DND-41 (cell line): ENCODE measurements around the gene ZSCAN26.

Experiments used
- ATAC-seq: fragments of 200-7000 bp; cut with Tn5 transposase; 3 replicates; pipeline ENCODE4 v1.9.1; 2021; ENCODE audit warnings: low read depth; ENCODE audit not compliant: insufficient read depth
- DNase-seq: peaks from one replicate; pipeline ENCODE4 v3.0.0-alpha.2; 2020
- H2AFZ ChIP-seq: 2 replicates; pipeline ENCODE4 v1.6.0; 2012; ENCODE audit warnings: low read depth, low read length
- H3K27ac ChIP-seq: 2 replicates; pipeline ENCODE4 v1.5.1; 2012; ENCODE audit warnings: low read length, inconsistent platforms
- H3K27me3 ChIP-seq: fragments of 200-600 bp; sonication (generic); 2 replicates; pipeline ENCODE4 v1.6.0; 2012; ENCODE audit warnings: low read length, mild to moderate bottlenecking, inconsistent platforms; ENCODE audit not compliant: insufficient read depth, poor library complexity
- H3K36me3 ChIP-seq: 2 replicates; pipeline ENCODE4 v1.5.1; 2012; ENCODE audit warnings: low read length, inconsistent platforms; ENCODE audit not compliant: insufficient read depth
- H3K4me1 ChIP-seq: 2 replicates; pipeline ENCODE4 v1.5.1; 2012; ENCODE audit warnings: mild to moderate bottlenecking, low read length; ENCODE audit not compliant: insufficient read depth
- H3K4me2 ChIP-seq: 2 replicates; pipeline ENCODE4 v1.6.0; 2012; ENCODE audit warnings: mild to moderate bottlenecking, moderate library complexity, low read length, inconsistent platforms; ENCODE audit not compliant: insufficient read depth
- H3K4me3 ChIP-seq, 2 experiments: fragments of 200-600 bp in 1 of 2; shearing (Covaris generic) in 1 of 2; 2 replicates each; pipeline ENCODE4 v1.5.1; 2012 to 2016; ENCODE audit warnings: inconsistent platforms in 2 of 2, low read length in 2 of 2, mild to moderate bottlenecking in 2 of 2, low read depth in 1 of 2, moderate library complexity in 1 of 2
- H3K79me2 ChIP-seq: 2 replicates; pipeline ENCODE4 v1.6.0; 2012; ENCODE audit warnings: low read length, inconsistent platforms; ENCODE audit not compliant: insufficient read depth
- H3K9ac ChIP-seq: 2 replicates; pipeline ENCODE4 v1.6.0; 2012; ENCODE audit warnings: low read depth, mild to moderate bottlenecking, inconsistent platforms, low read length, moderate library complexity
- H3K9me3 ChIP-seq: 2 replicates; pipeline ENCODE4 v1.5.1; 2012; ENCODE audit warnings: low read length, moderate library complexity, mild to moderate bottlenecking, inconsistent platforms; ENCODE audit not compliant: insufficient read depth, severe bottlenecking
- H4K20me1 ChIP-seq: 2 replicates; pipeline ENCODE4 v1.6.0; 2012; ENCODE audit warnings: low read length; ENCODE audit not compliant: insufficient read depth
- CTCF ChIP-seq: IDR thresholded peaks from 2 replicates; pipeline ENCODE4 v1.5.1; 2012; ENCODE audit warnings: borderline replicate concordance, low read length, moderate library complexity, mild to moderate bottlenecking; ENCODE audit not compliant: poor library complexity, severe bottlenecking; ENCODE audit errors: extremely low read depth
- EZH2 ChIP-seq: IDR thresholded peaks from 3 replicates; pipeline ENCODE4 v1.6.1; 2012; ENCODE audit warnings: borderline replicate concordance, low read depth, mild to moderate bottlenecking, moderate library complexity, low read length, inconsistent platforms; ENCODE audit not compliant: severe bottlenecking

Gene ZSCAN26

GRCh38 chr6:28263922-28264321 is 3.0 kb upstream of the ZSCAN26 start:
- no peak overlapping the region for H2AFZ ChIP-seq

GRCh38 chr6:28264834-28265401 is 2.0 kb upstream of the ZSCAN26 start:
- H3K79me2 ChIP-seq: peaks cover 23% of the 10 kb centered on the region
- no peaks in the 10 kb centered on the region for H3K27me3 ChIP-seq
- DNase-seq (no peak), ATAC-seq (no peak)
- H3K36me3 ChIP-seq: no peaks in the 10 kb centered on the region
- H3K4me2 ChIP-seq: no peak overlapping the region
- H4K20me1 ChIP-seq: no peaks in the 10 kb centered on the region
- H3K4me1 ChIP-seq: peaks cover 32% of the 10 kb centered on the region
- no peak for TF ChIP-seq EZH2
- no peak for TF ChIP-seq CTCF
- H2AFZ ChIP-seq: no peak overlapping the region
- H3K27ac ChIP-seq: no peak overlapping the region
- no peaks in the 10 kb centered on the region for H3K9me3 ChIP-seq
- no peak overlapping the region for H3K4me3 ChIP-seq
- no peak overlapping the region for H3K9ac ChIP-seq

More at GRCh38 chr6:28263922-28264321, 3.0 kb upstream of the ZSCAN26 start:
- ATAC-seq (no peak), DNase-seq (no peak)
- no peaks in the 10 kb centered on the region for H3K36me3 ChIP-seq
- H3K27ac ChIP-seq: no peak overlapping the region
- H3K9me3 ChIP-seq: no peaks in the 10 kb centered on the region
- H3K79me2 ChIP-seq: peaks cover 23% of the 10 kb centered on the region
- no peaks in the 10 kb centered on the region for H3K27me3 ChIP-seq
- peaks cover 29% of the 10 kb centered on the region for H3K4me1 ChIP-seq
- H3K4me2 ChIP-seq: no peak overlapping the region
- no peaks in the 10 kb centered on the region for H4K20me1 ChIP-seq
- no peak overlapping the region for H3K4me3 ChIP-seq
- TF ChIP-seq EZH2: no peak
- no peak for TF ChIP-seq CTCF
- no peak overlapping the region for H3K9ac ChIP-seq

GRCh38 chr6:28266563-28266961 is 381 bp upstream of the ZSCAN26 start:
- Histone ChIP-seq H3K4me3 (peak overlapping the region; percentile 93 to 97), H3K27ac (peak overlapping the region; percentile 95)
- no peak for ATAC-seq

More at GRCh38 chr6:28266563-28266961, 381 bp upstream of the ZSCAN26 start:
- Histone ChIP-seq H3K36me3 (peaks cover under 1% of the 10 kb centered on the region; the same call in 1 of the 2 replicates), H4K20me1 (no peaks in the 10 kb centered on the region), H3K4me2 (peak overlapping the region; percentile 85), H3K9ac (peak overlapping the region; percentile 88), H3K4me1 (peaks cover 32% of the 10 kb centered on the region), H3K79me2 (peaks cover 28% of the 10 kb centered on the region), H3K27me3 (no peaks in the 10 kb centered on the region), H2AFZ (peak overlapping the region; percentile 99), H3K9me3 (no peaks in the 10 kb centered on the region)
- DNase-seq: no peak
- TF ChIP-seq CTCF (no peak), EZH2 (no peak)
